Activated B cell treated with CpG ODN at 0.5 μM for 24 hours (primary cell): ENCODE measurements around the gene IREB2. TPM values are rescaled to one million over a fixed set of nuclear protein-coding genes. Genes with fewer than 3 reads are reported as not detected.

ENCODE experiments used
- ATAC-seq: fragments of 200-7000 bp; cut with Tn5 transposase; one replicate; pipeline ENCODE4 v1.10.0; 2021; ENCODE audit warnings: low read depth, mild to moderate bottlenecking, moderate library complexity
- CTCF ChIA-PET: fragments of 350-600 bp; sonication (Branson Sonifier 250); formaldehyde crosslinking; loops from one replicate; lab custom pipeline; 2021; ENCODE audit warnings: antibody characterized with exemption; lab: Charles Lee
- POLR2A ChIA-PET: fragments of 350-600 bp; sonication (Branson Sonifier 250); formaldehyde crosslinking; loops from one replicate; lab custom pipeline; 2021; ENCODE audit warnings: antibody characterized with exemption; lab: Charles Lee
- DNase-seq: peaks from one replicate; pipeline ENCODE4 v3.0.0; 2022
- H3K27ac Mint-ChIP-seq: one replicate; pipeline ENCODE4 v1.8.0; 2020; ENCODE audit warnings: mixed read lengths
- H3K27me3 Mint-ChIP-seq: one replicate; pipeline ENCODE4 v1.8.0; 2021; ENCODE audit warnings: mixed read lengths
- H3K36me3 Mint-ChIP-seq: one replicate; pipeline ENCODE4 v1.8.0; 2021; ENCODE audit warnings: low read depth, mixed read lengths
- H3K4me1 Mint-ChIP-seq: one replicate; pipeline ENCODE4 v1.8.0; 2021; ENCODE audit warnings: mixed read lengths
- H3K4me3 Mint-ChIP-seq: one replicate; pipeline ENCODE4 v1.8.0; 2020; ENCODE audit warnings: mild to moderate bottlenecking, mixed read lengths
- H3K9me3 Mint-ChIP-seq: one replicate; pipeline ENCODE4 v1.8.0; 2020; ENCODE audit warnings: mixed read lengths
- CTCF ChIP-seq: fragments of 200-600 bp; IDR thresholded peaks from one replicate; pipeline ENCODE4 v1.8.0; 2022; ENCODE audit warnings: antibody characterized with exemption, mild to moderate bottlenecking
- intact Hi-C: fragments of 100-400 bp; cut with micrococcal nuclease; formaldehyde crosslinking; loops from one replicate; pipeline ENCODE4 v1.15.1; 2024
- total RNA-seq: library from RNA; stranded (reverse); gene quantifications from 2 replicates; pipeline ENCODE4 v1.2.3, GENCODE V29; 2022

The IREB2 gene
- total RNA-seq: 69.9 and 75.9 TPM in 2 replicates

GRCh38 chr15:78437762-78438618 lies at the start of gene IREB2:
IREB2 (plus strand) TSS chr15:78438216; CDS start chr15:78438338, 122 bp downstream.
- Mint-ChIP-seq H3K27ac (peak within 1 kb of the TSS; percentile 97), H3K27me3 (peaks cover 1% of the 10 kb centered on the region), H3K4me1 (peaks cover 41% of the 10 kb centered on the region), H3K9me3 (peaks cover 2% of the 10 kb centered on the region), H3K36me3 (peaks cover 41% of the 10 kb centered on the region), H3K4me3 (peak within 1 kb of the TSS; percentile 98)
- intact Hi-C loops: loop anchor here (1.0 to 5.0 kb wide), 9 partner anchors 17 to 873 kb away; partner anchors contain the start of genes CHRNA5, HYKK, IDH3A and MORF4L1
- ChIA-PET CTCF (interaction anchor here (0.9 to 2.7 kb wide), 4 partner anchors 10 to 307 kb away, joined by 3 to 15 read pairs (median 6); partner anchors contain the start of gene CIB2), POLR2A (interaction anchor here (0.6 to 3.3 kb wide), 27 partner anchors 8 to 1533 kb away, joined by 3 to 50 read pairs (median 5); partner anchors contain the start of genes CHRNA5, DNAJA4, HYKK and IDH3A)
- ATAC-seq (peak; percentile 91), DNase-seq (peak; percentile 95)
- no peak for TF ChIP-seq CTCF

- ATAC-seq (no peak), DNase-seq (no peak)
- no peaks in the 10 kb centered on the region for H3K4me1 Mint-ChIP-seq
- H3K4me3 Mint-ChIP-seq: no peak overlapping the region
- ChIA-PET POLR2A (no interaction called here), CTCF (no interaction called here)
- no peak for TF ChIP-seq CTCF
- intact Hi-C loops: no loop called here
- peaks cover 31% of the 10 kb centered on the region for H3K27me3 Mint-ChIP-seq
- H3K9me3 Mint-ChIP-seq: no peaks in the 10 kb centered on the region
- H3K36me3 Mint-ChIP-seq: no peaks in the 10 kb centered on the region
- H3K27ac Mint-ChIP-seq: no peak overlapping the region
Measured at GRCh38 chr15:78388865-78389264, 49.2 kb upstream of the IREB2 start.

GRCh38 chr15:78389322-78389721 lies 48.7 kb upstream of the IREB2 start:
- no peak overlapping the region for H3K4me3 Mint-ChIP-seq
- no peak for TF ChIP-seq CTCF
- no peaks in the 10 kb centered on the region for H3K4me1 Mint-ChIP-seq
- intact Hi-C loops: no loop called here
- ATAC-seq (no peak), DNase-seq (no peak)
- H3K27ac Mint-ChIP-seq: no peak overlapping the region
- H3K36me3 Mint-ChIP-seq: no peaks in the 10 kb centered on the region
- CTCF ChIA-PET: no interaction called here
- H3K9me3 Mint-ChIP-seq: no peaks in the 10 kb centered on the region
- POLR2A ChIA-PET: no interaction called here
- peaks cover 29% of the 10 kb centered on the region for H3K27me3 Mint-ChIP-seq

GRCh38 chr15:78389738-78390137 lies 48.3 kb upstream of the IREB2 start:
- no peaks in the 10 kb centered on the region for H3K4me1 Mint-ChIP-seq
- H3K4me3 Mint-ChIP-seq: no peak overlapping the region
- ChIA-PET POLR2A (no interaction called here), CTCF (no interaction called here)
- no peaks in the 10 kb centered on the region for H3K9me3 Mint-ChIP-seq
- no peak overlapping the region for H3K27ac Mint-ChIP-seq
- no peaks in the 10 kb centered on the region for H3K36me3 Mint-ChIP-seq
- DNase-seq (no peak), ATAC-seq (no peak)
- no peak for TF ChIP-seq CTCF
- intact Hi-C loops: no loop called here
- H3K27me3 Mint-ChIP-seq: peaks cover 28% of the 10 kb centered on the region

- Mint-ChIP-seq H3K4me1 (no peaks in the 10 kb centered on the region), H3K27ac (no peak overlapping the region), H3K4me3 (no peak overlapping the region), H3K27me3 (peaks cover 23% of the 10 kb centered on the region), H3K9me3 (no peaks in the 10 kb centered on the region), H3K36me3 (no peaks in the 10 kb centered on the region)
- no peak for TF ChIP-seq CTCF
- POLR2A ChIA-PET: no interaction called here
- intact Hi-C loops: no loop called here
- CTCF ChIA-PET: no interaction called here
- ATAC-seq (no peak), DNase-seq (no peak)
Measured at GRCh38 chr15:78390242-78390641, 47.8 kb upstream of the IREB2 start.
